ENCODE results near the gene KDM2B.

Gene KDM2B

GRCh38 chr12:121596526-121596925 lies 15.7 kb upstream of the KDM2B start:
- no peak overlapping the region for H3K4me2 ChIP-seq (ENCODE audit: low read length)
- H3K79me2 ChIP-seq (ENCODE audit: insufficient read depth, low read length): no peaks in the 10 kb centered on the region
- H3K27me3 ChIP-seq (ENCODE audit: insufficient read depth, low read length): no peaks in the 10 kb centered on the region
- no peaks in the 10 kb centered on the region for H3K36me3 ChIP-seq (ENCODE audit: insufficient read depth, low read length)
- H3K4me1 ChIP-seq (ENCODE audit: insufficient read depth, low read length, severe bottlenecking): peaks cover 2% of the 10 kb centered on the region
- no peaks in the 10 kb centered on the region for H3F3A ChIP-seq (ENCODE audit: insufficient read depth, low read length)
- H3K9me2 ChIP-seq (ENCODE audit: low read depth, low read length): no peaks in the 10 kb centered on the region
- no peaks in the 10 kb centered on the region for H4K20me1 ChIP-seq (ENCODE audit: insufficient read depth, low read length)
- H3K9me3 ChIP-seq (ENCODE audit: low read length): no peaks in the 10 kb centered on the region
- TF ChIP-seq CTCF (IDR thresholded peaks at IDR 0.05; ENCODE audit: low read length): no peak
- TF ChIP-seq EZH2 (IDR thresholded peaks at IDR 0.05; ENCODE audit: borderline replicate concordance, low read length): no peak
- H3K4me3 ChIP-seq (ENCODE audit: low read depth, low read length, poor library complexity, severe bottlenecking): no peak overlapping the region
- H2AFZ ChIP-seq (ENCODE audit: low read length): no peak overlapping the region
- no peak overlapping the region for H3K9ac ChIP-seq (ENCODE audit: low read length)
- H3K27ac ChIP-seq (ENCODE audit: low read depth, low read length, poor library complexity, severe bottlenecking): no peak overlapping the region

- no peak for TF ChIP-seq EZH2 (IDR thresholded peaks at IDR 0.05; ENCODE audit: borderline replicate concordance, low read length)
- TF ChIP-seq CTCF (IDR thresholded peaks at IDR 0.05; ENCODE audit: low read length): no peak
- H3K27me3 ChIP-seq (ENCODE audit: insufficient read depth, low read length): no peaks in the 10 kb centered on the region
These were observed 14.7 kb upstream of the KDM2B start for GRCh38 chr12:121595520-121595919.

GRCh38 chr12:121592320-121592719 lies 11.5 kb upstream of the KDM2B start:
- no peak overlapping the region for H3K4me2 ChIP-seq (ENCODE audit: low read length)
- H3K9ac ChIP-seq (ENCODE audit: low read length): no peak overlapping the region
- no peak overlapping the region for H3K4me3 ChIP-seq (ENCODE audit: low read depth, low read length, poor library complexity, severe bottlenecking)
- no peak for TF ChIP-seq CTCF (IDR thresholded peaks at IDR 0.05; ENCODE audit: low read length)
- TF ChIP-seq EZH2 (IDR thresholded peaks at IDR 0.05; ENCODE audit: borderline replicate concordance, low read length): no peak
- H4K20me1 ChIP-seq (ENCODE audit: insufficient read depth, low read length): no peaks in the 10 kb centered on the region
- H3F3A ChIP-seq (ENCODE audit: insufficient read depth, low read length): no peaks in the 10 kb centered on the region
- H3K9me2 ChIP-seq (ENCODE audit: low read depth, low read length): no peaks in the 10 kb centered on the region
- H3K36me3 ChIP-seq (ENCODE audit: insufficient read depth, low read length): no peaks in the 10 kb centered on the region
- H3K27ac ChIP-seq (ENCODE audit: low read depth, low read length, poor library complexity, severe bottlenecking): no peak overlapping the region
- no peaks in the 10 kb centered on the region for H3K79me2 ChIP-seq (ENCODE audit: insufficient read depth, low read length)
- no peak overlapping the region for H2AFZ ChIP-seq (ENCODE audit: low read length)
- H3K27me3 ChIP-seq (ENCODE audit: insufficient read depth, low read length): no peaks in the 10 kb centered on the region
- H3K4me1 ChIP-seq (ENCODE audit: insufficient read depth, low read length, severe bottlenecking): peaks cover 22% of the 10 kb centered on the region
- no peaks in the 10 kb centered on the region for H3K9me3 ChIP-seq (ENCODE audit: low read length)

More at GRCh38 chr12:121595520-121595919, 14.7 kb upstream of the KDM2B start:
- no peaks in the 10 kb centered on the region for H4K20me1 ChIP-seq (ENCODE audit: insufficient read depth, low read length)
- H3K9me3 ChIP-seq (ENCODE audit: low read length): no peaks in the 10 kb centered on the region
- no peaks in the 10 kb centered on the region for H3F3A ChIP-seq (ENCODE audit: insufficient read depth, low read length)
- no peak overlapping the region for H3K4me2 ChIP-seq (ENCODE audit: low read length)
- H3K4me1 ChIP-seq (ENCODE audit: insufficient read depth, low read length, severe bottlenecking): peaks cover 12% of the 10 kb centered on the region
- no peaks in the 10 kb centered on the region for H3K79me2 ChIP-seq (ENCODE audit: insufficient read depth, low read length)
- no peak overlapping the region for H3K4me3 ChIP-seq (ENCODE audit: low read depth, low read length, poor library complexity, severe bottlenecking)
- H3K36me3 ChIP-seq (ENCODE audit: insufficient read depth, low read length): no peaks in the 10 kb centered on the region
- H3K9me2 ChIP-seq (ENCODE audit: low read depth, low read length): no peaks in the 10 kb centered on the region
- no peak overlapping the region for H2AFZ ChIP-seq (ENCODE audit: low read length)
- H3K9ac ChIP-seq (ENCODE audit: low read length): no peak overlapping the region
- H3K27ac ChIP-seq (ENCODE audit: low read depth, low read length, poor library complexity, severe bottlenecking): no peak overlapping the region
